Retinal pigment epithelial cell (primary cell): ENCODE data around the gene ARL8B.

Experiments
- DNase-seq: peaks from one replicate; pipeline ENCODE4 v3.0.0-alpha.2; 2010; ENCODE audit warnings: low read depth
- H3K4me3 ChIP-seq: 2 replicates; pipeline ENCODE4 v1.5.1; 2011; ENCODE audit warnings: mild to moderate bottlenecking, low read length, control low read depth, moderate library complexity
- TF ChIP-seq, protein P1 (sequence below): conservative IDR thresholded peaks from 2 replicates; pipeline ENCODE4 v1.5.1; 2011; ENCODE audit warnings: low read depth, low read length, control low read depth, inconsistent platforms

Gene ARL8B

DNA sequence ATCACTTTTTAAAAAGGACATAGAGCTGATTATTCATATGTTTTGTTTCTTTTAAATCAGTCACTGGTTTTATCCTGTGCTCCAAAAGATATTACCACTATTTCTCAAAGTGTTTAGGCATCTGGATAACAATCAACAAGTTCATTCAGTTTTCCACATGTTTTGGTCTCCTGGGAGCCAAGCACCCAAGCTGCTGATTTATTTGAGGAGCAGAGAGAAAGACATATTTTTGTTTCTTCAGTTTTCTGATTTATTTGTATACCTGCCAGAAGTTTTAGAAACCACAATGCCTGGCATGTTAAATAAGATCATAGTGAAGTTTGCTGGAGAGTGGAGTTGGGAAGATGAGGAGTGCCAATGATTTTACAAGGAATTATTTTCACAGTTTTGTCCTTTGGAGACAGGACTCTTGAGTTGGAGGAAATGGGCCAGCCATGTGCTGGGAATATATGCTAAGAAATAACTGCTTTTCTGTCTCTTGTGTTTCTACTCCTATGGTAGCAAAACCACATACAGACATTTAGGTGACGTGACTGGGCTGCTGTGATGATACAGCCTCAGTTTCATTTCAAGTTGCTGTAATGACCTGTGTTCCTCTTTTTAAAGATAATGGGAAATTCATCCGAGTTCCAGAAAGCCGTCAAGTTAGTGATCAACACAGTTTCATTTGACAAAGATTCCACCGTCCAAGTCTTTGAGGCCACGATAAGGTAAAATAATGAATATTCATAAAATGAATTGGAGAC is 77.1 kb downstream of the ARL8B start:
- TF ChIP-seq, protein P1, sequence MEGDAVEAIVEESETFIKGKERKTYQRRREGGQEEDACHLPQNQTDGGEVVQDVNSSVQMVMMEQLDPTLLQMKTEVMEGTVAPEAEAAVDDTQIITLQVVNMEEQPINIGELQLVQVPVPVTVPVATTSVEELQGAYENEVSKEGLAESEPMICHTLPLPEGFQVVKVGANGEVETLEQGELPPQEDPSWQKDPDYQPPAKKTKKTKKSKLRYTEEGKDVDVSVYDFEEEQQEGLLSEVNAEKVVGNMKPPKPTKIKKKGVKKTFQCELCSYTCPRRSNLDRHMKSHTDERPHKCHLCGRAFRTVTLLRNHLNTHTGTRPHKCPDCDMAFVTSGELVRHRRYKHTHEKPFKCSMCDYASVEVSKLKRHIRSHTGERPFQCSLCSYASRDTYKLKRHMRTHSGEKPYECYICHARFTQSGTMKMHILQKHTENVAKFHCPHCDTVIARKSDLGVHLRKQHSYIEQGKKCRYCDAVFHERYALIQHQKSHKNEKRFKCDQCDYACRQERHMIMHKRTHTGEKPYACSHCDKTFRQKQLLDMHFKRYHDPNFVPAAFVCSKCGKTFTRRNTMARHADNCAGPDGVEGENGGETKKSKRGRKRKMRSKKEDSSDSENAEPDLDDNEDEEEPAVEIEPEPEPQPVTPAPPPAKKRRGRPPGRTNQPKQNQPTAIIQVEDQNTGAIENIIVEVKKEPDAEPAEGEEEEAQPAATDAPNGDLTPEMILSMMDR: no peak
- no peak overlapping the region for H3K4me3 ChIP-seq
- no peak for DNase-seq

DNA sequence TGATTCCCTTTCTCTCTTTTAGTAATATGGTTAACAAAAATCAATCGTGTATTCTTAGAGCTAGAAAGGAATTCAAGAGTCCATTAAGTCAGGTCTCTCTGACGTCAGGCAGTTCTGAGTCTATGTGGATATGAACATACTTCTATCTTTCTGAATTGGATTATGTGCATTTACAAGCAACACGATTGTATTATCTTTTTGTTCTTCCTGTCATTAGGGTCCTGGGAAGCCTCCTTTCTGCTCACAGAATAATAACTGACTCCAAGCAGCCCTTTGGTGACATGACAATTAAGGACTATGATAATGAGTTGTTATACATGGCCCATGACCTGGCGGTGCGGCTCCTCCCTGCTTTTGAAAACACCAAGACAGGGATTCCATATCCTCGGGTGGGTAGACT is 79.4 kb downstream of the ARL8B start:
- DNase-seq: no peak
- TF ChIP-seq, protein P1: no peak
- no peak overlapping the region for H3K4me3 ChIP-seq

DNA sequence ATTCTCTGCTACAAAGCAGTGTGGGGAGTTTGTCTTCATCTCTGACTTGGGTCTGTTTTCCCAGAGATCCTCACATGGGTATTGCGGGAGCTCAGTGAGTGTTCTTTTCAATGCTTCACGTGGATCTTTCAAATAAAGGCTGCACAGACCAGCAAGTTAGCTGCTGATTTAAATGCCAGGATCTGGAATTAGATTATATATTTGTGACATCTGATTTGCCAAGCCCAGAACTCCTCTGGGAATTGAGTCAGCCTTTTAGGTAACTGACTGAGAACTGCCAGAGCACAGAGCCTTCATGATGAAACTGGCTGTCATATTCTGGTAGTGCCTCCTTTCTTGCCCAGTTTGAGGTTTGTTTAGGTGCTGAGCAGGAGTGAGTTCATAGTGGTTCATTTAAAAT is 80.1 kb downstream of the ARL8B start:
- TF ChIP-seq, protein P1: no peak
- no peak for DNase-seq
- H3K4me3 ChIP-seq: no peak overlapping the region

DNA sequence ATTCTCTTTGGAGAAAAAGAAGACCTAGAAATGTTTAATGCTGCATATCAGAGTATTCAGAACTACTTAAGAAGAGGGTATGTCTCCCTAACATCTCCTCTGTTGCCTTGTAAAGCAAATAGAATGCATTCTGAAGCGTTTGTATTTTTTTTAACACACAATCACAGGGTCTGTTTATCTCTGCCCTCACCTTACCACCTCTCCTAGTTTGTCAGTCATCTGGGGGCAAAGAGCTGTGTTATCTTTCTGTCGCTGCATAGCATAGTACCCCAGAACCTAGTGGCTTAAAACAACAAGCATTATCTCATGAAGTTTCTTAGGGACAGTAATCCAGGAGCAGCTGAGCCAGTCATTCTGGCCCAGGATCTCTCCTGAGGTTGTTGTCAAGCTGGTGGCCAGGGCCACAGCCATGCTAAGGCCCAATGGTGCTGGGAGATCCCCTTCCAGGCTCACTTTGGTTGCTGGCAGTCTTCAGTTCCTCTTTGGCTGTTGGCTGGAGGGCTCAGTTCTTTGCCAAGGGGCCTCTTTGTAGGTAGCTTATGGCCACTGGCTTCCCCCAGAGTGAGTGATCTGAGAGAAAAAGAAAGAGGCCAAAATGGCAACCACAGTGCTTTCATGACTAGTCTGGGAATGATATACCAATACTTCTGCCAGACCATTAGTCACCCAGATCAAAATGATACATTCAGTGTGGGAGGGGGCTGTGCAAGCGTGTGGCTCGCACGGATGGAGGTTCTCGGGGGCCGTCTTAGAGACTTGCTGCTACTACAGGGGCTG is 83.3 kb downstream of the ARL8B start:
- DNase-seq: no peak
- H3K4me3 ChIP-seq: no peak overlapping the region
- TF ChIP-seq, protein P1: no peak

DNA sequence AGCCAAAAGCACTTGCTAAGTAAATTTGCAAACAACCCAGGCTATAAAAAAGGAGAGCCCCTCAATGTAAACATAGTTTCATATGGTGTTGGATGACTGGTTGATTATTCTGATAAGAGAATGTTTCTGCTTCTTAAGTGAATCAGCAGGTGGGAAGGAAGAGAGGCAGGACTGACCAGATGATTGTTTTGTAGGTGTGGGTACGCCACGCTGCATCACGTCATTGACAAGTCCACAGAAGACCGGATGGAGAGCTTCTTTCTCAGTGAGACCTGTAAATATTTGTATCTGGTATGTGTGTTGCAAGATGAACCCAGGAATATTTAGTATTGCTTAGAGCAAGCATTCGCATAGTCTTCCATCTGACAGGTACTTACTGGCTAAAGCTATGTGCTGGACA is 88.8 kb downstream of the ARL8B start:
- DNase-seq: no peak
- TF ChIP-seq, protein P1: no peak

DNA sequence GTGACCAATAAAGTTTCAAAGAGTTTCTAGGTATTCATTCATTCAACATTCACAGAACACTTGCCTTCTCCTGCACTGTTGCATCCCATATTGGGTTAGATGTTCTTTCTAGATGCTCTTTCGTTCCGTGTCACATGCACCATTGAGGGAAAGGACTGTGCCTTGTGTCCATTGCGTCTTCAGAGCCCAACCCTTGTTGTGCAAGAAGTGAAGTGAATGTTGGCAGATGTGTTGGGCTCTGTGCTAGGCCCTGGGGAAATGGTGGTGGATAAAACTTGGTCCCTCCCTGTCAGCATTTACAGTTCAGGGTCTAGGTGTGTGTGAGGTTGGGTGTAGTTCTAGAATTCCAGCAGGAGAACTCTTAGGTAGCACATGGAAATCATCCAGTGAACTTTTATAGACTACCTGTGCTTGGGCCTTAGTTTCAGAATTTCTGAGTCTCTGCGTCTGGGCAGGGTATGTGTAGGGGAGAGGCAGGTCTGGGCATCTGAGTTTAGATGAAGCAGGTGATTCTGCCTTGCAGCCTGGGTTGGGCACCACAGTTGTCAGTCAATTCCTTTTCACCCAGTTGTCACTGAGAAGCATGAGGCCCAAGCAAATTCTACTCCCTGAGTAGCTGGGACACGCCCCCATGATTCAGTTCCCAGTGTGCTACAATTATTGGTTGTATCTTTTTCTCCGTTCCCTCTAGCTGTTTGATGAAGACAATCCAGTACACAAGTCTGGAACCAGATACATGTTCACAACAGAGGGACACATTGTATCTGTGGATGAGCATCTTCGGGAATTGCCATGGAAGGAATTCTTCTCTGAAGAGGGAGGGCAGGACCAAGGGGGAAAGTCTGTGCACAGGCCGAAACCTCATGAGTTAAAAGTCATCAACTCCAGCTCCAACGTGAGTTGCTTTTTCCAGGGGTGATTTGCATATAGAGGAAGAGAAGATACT is 90.8 kb downstream of the ARL8B start:
- DNase-seq: no peak

More for the DNA sequence above, 88.8 kb downstream of the ARL8B start:
- no peak overlapping the region for H3K4me3 ChIP-seq

More for the DNA sequence above, 90.8 kb downstream of the ARL8B start:
- H3K4me3 ChIP-seq: no peak overlapping the region
- TF ChIP-seq, protein P1: no peak
